ENCODE data around the gene FCHSD2. TPM values are rescaled to one million over a fixed set of nuclear protein-coding genes. Genes with fewer than 3 reads are reported as not detected.

Gene FCHSD2
- total and polyA plus RNA-seq, 2 of the 8 experiments (the other 6 are each of a cell fraction or from before 2014, with no cell fraction given), result 4.1 to 7.8 TPM

DNA sequence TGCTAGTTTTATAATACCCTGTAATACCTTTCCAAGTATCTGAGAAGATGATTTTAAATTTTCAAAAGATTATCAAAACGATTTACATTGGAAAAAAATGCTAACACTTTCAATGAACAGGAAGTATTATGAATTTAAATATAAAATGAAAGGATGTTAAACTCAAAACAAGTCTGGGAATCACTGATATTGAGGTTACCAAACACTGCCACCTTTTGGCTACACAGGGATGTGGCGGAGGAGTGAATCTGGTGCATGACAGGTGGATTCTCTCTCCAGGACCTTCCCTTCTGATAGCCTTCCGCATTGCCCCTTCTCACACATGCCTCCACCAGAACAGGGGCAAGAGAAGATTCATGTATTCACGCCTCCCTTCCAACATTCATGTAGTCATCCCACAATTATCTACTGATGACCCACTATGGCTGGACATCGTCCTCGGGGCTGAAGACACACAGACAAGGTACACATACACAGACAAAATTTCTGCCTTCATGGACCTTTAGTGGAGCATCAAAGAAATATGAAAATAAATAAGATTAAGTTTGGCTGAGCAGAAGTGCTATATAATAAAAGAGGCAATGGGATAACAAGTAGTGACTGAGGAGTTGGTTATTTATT is 293.2 kb downstream of the FCHSD2 start:
- H3K9me3 ChIP-seq (ENCODE audit: insufficient read depth in 2 of 2, low read depth in 1 of 2, low read length in 1 of 2), result no peaks in the 10 kb centered on the region
- no peaks in the 10 kb centered on the region for H3K23me2 ChIP-seq (ENCODE audit: low read depth, low read length)
- 56% methylated on average over 6 of the region's 6 CpGs; no CpG with 5 or more reads in 1 of the 2 experiments for WGBS, 2 experiments (ENCODE audit: extremely low coverage in 1 of 2, insufficient coverage in 1 of 2, insufficient read length in 1 of 2, insufficient replicate concordance in 2 of 2, low coverage in 1 of 2, low lambda C conversion rate in 2 of 2, missing lambda C conversion rate in 1 of 2)
- no peaks in the 10 kb centered on the region for H3K27me3 ChIP-seq (replicated peaks in 1 of 4; ENCODE audit: control insufficient read depth in 3 of 4, extremely low read depth in 1 of 4, insufficient read depth in 3 of 4, low read length in 3 of 4)
- H2BK15ac ChIP-seq (ENCODE audit: low read length), result no peak overlapping the region
- DNase-seq (ENCODE audit: low read depth in 1 of 2, low spot score in 2 of 2), result peak in 1 of 2 experiments; percentile 57
- H3K27ac ChIP-seq (ENCODE audit: low read depth, low read length), result no peak overlapping the region
- no peak overlapping the region for H4K8ac ChIP-seq (ENCODE audit: extremely low read depth, insufficient read depth, low read length)
- H3K23ac ChIP-seq (ENCODE audit: insufficient read length), result no peak overlapping the region
- H2BK20ac ChIP-seq (ENCODE audit: low read length), result no peak overlapping the region
- no peaks in the 10 kb centered on the region for H3K79me1 ChIP-seq (ENCODE audit: low read depth, low read length)
- H3K4me2 ChIP-seq (ENCODE audit: insufficient read depth in 1 of 2, low read depth in 2 of 2, low read length in 2 of 2), result no peak overlapping the region
- H3K14ac ChIP-seq (ENCODE audit: insufficient read length), result no peak overlapping the region
- H2AK5ac ChIP-seq (ENCODE audit: low read depth, low read length), result no peak overlapping the region
- no peak overlapping the region for H4K91ac ChIP-seq (replicated peaks; ENCODE audit: insufficient read length, low read length)
- H3K9ac ChIP-seq (replicated peaks in 1 of 4; ENCODE audit: extremely low read depth in 1 of 4, low read depth in 3 of 4, low read length in 3 of 4), result no peak overlapping the region
- no peak overlapping the region for H2AFZ ChIP-seq (ENCODE audit: low read length)
- H4K5ac ChIP-seq (ENCODE audit: insufficient read length, low read depth, low read length), result no peak overlapping the region
- TF ChIP-seq RAD21 (IDR thresholded peaks at IDR 0.05 in 1 of 2, conservative IDR thresholded peaks at IDR 0.05 in 1 of 2; ENCODE audit: low read depth in 2 of 2, low read length in 2 of 2) (peak; percentile 71 to 76), CTBP2 (IDR thresholded peaks at IDR 0.05; ENCODE audit: borderline replicate concordance, insufficient read depth, insufficient read length, low read length) (no peak), GABPA (IDR thresholded peaks at IDR 0.05; ENCODE audit: borderline replicate concordance, insufficient read depth, low read length) (no peak), MAFK (IDR thresholded peaks at IDR 0.05; ENCODE audit: low read depth, low read length) (no peak)
- TF ChIP-seq, protein P1, sequence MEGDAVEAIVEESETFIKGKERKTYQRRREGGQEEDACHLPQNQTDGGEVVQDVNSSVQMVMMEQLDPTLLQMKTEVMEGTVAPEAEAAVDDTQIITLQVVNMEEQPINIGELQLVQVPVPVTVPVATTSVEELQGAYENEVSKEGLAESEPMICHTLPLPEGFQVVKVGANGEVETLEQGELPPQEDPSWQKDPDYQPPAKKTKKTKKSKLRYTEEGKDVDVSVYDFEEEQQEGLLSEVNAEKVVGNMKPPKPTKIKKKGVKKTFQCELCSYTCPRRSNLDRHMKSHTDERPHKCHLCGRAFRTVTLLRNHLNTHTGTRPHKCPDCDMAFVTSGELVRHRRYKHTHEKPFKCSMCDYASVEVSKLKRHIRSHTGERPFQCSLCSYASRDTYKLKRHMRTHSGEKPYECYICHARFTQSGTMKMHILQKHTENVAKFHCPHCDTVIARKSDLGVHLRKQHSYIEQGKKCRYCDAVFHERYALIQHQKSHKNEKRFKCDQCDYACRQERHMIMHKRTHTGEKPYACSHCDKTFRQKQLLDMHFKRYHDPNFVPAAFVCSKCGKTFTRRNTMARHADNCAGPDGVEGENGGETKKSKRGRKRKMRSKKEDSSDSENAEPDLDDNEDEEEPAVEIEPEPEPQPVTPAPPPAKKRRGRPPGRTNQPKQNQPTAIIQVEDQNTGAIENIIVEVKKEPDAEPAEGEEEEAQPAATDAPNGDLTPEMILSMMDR (IDR thresholded peaks at IDR 0.05; ENCODE audit: control extremely low read depth in 1 of 3, insufficient read depth in 1 of 3, low read depth in 1 of 3, low read length in 3 of 3), result peak; percentile 63 to 77 (median 73)
- H3K4me3 ChIP-seq (ENCODE audit: extremely low read depth in 1 of 4, insufficient read depth in 2 of 4, low read depth in 3 of 4, low read length in 4 of 4), result no peak overlapping the region
- H3K79me2 ChIP-seq (ENCODE audit: control insufficient read depth in 1 of 2, insufficient read depth in 2 of 2, low read length in 2 of 2), result no peaks in the 10 kb centered on the region
- H3K36me3 ChIP-seq (ENCODE audit: control insufficient read depth in 2 of 4, insufficient read depth in 4 of 4, low read length in 3 of 4), result no peaks in the 10 kb centered on the region
- H3K18ac ChIP-seq (ENCODE audit: extremely low read depth, low read length), result no peak overlapping the region
- ChIA-PET POLR2A (ENCODE audit: partially characterized antibody) (no interaction called here), CTCF (ENCODE audit: partially characterized antibody) (interaction anchor here (0.7 to 2.0 kb wide), 8 partner anchors 8 to 140 kb away, joined by 3 to 9 read pairs (median 4); no protein-coding TSS in a partner anchor)
- no peak overlapping the region for H2BK5ac ChIP-seq (ENCODE audit: low read depth, low read length)
- H3K4me1 ChIP-seq (replicated peaks in 1 of 4; ENCODE audit: control insufficient read depth in 3 of 4, insufficient read depth in 4 of 4, low read length in 3 of 4), result no peaks in the 10 kb centered on the region
- H2BK120ac ChIP-seq (replicated peaks; ENCODE audit: low read depth, low read length), result no peak overlapping the region
- no peak overlapping the region for H2BK12ac ChIP-seq (ENCODE audit: low read depth, low read length)
- no peak overlapping the region for H3K4ac ChIP-seq (replicated peaks; ENCODE audit: insufficient read length, low read depth, low read length)
- no peaks in the 10 kb centered on the region for H4K20me1 ChIP-seq (replicated peaks in 1 of 2; ENCODE audit: control insufficient read depth in 1 of 2, insufficient read depth in 2 of 2, low read length in 2 of 2)
- FAIRE-seq, result peak; percentile 75
- no peak overlapping the region for H3K56ac ChIP-seq (replicated peaks; ENCODE audit: insufficient read length, low read depth, low read length)
